IMR-90 (cell line): Measurements from ENCODE around the gene SLC25A22. TPM values are rescaled to one million over a fixed set of nuclear protein-coding genes. Genes with fewer than 3 reads are reported as not detected.

ENCODE experiments used
- ATAC-seq: fragments of 200-7000 bp; cut with Tn5 transposase; 2 replicates; pipeline ENCODE4 v1.9.1; 2020; ENCODE audit warnings: low read depth, mild to moderate bottlenecking, moderate library complexity
- BruUV-seq: library from RNA; stranded (reverse); fragments of 400-500 nt; replicated peaks from 2 replicates; lab custom pipeline; 2021; lab: Mats Ljungman, UMichigan
- CTCF ChIA-PET: fragments of 300-600 bp; formaldehyde crosslinking; extraction: SDS; loops from one replicate; lab custom pipeline; 2021; ENCODE audit warnings: antibody characterized with exemption; lab: Yijun Ruan, JAX
- POLR2A ChIA-PET: fragments of 300-600 bp; sonication (Branson Sonifier 250); formaldehyde crosslinking; loops from one replicate; lab custom pipeline; 2022; ENCODE audit warnings: antibody characterized with exemption; ENCODE audit not compliant: unreplicated experiment; lab: Charles Lee
- DNase-seq: peaks from one replicate; pipeline ENCODE4 v3.0.0; 2013
- H2AFZ ChIP-seq: replicated peaks from 2 replicates; pipeline ENCODE3; 2013; ENCODE audit warnings: low read length, mild to moderate bottlenecking; ENCODE audit not compliant: poor library complexity
- H2AK5ac ChIP-seq: 2 replicates; pipeline ENCODE4 v1.6.1; 2013; ENCODE audit warnings: low read depth, low read length, inconsistent platforms
- H2AK9ac ChIP-seq: replicated peaks from 2 replicates; pipeline ENCODE3; 2013; ENCODE audit warnings: mild to moderate bottlenecking, low read depth, low read length, moderate library complexity; ENCODE audit not compliant: poor library complexity
- H2BK120ac ChIP-seq: 2 replicates; pipeline ENCODE4 v1.6.1; 2013; ENCODE audit warnings: low read depth, low read length, inconsistent platforms
- H2BK15ac ChIP-seq: 3 replicates; pipeline ENCODE4 v1.6.1; 2013; ENCODE audit warnings: low read depth, low read length, inconsistent platforms
- H2BK20ac ChIP-seq: 2 replicates; pipeline ENCODE4 v1.6.1; 2013; ENCODE audit warnings: low read depth, mild to moderate bottlenecking, inconsistent platforms, low read length, moderate library complexity
- H2BK5ac ChIP-seq: 2 replicates; pipeline ENCODE4 v1.6.1; 2013; ENCODE audit warnings: mild to moderate bottlenecking, low read depth, low read length, inconsistent platforms; ENCODE audit not compliant: poor library complexity, severe bottlenecking
- H3K14ac ChIP-seq: replicated peaks from 2 replicates; pipeline ENCODE4 v1.6.1; 2013; ENCODE audit warnings: low read depth, low read length, inconsistent platforms
- H3K18ac ChIP-seq: 2 replicates; pipeline ENCODE4 v1.6.1; 2013; ENCODE audit warnings: low read depth, low read length, control low read depth
- H3K23ac ChIP-seq: 2 replicates; pipeline ENCODE4 v1.6.1; 2013; ENCODE audit warnings: low read depth, low read length, inconsistent platforms
- H3K27ac ChIP-seq: 2 replicates; pipeline ENCODE4 v1.5.1; 2013; ENCODE audit warnings: mild to moderate bottlenecking, control low read depth, low read length; ENCODE audit not compliant: insufficient read depth
- H3K27me3 ChIP-seq: 2 replicates; pipeline ENCODE4 v1.6.1; 2013; ENCODE audit warnings: low read length; ENCODE audit not compliant: control insufficient read depth, insufficient read depth
- H3K36me3 ChIP-seq: 2 replicates; pipeline ENCODE4 v1.6.1; 2013; ENCODE audit warnings: low read length, mixed read lengths; ENCODE audit not compliant: control insufficient read depth, insufficient read depth
- H3K4ac ChIP-seq: 2 replicates; pipeline ENCODE4 v1.6.1; 2013; ENCODE audit warnings: low read depth, low read length, inconsistent platforms
- H3K4me1 ChIP-seq: 2 replicates; pipeline ENCODE4 v1.6.1; 2013; ENCODE audit warnings: low read length, mixed read lengths; ENCODE audit not compliant: control insufficient read depth, insufficient read depth
- H3K4me2 ChIP-seq: 2 replicates; pipeline ENCODE4 v1.6.1; 2013; ENCODE audit warnings: low read depth, mild to moderate bottlenecking, control low read depth, low read length, moderate library complexity
- H3K4me3 ChIP-seq: 2 replicates; pipeline ENCODE4 v1.5.1; 2013; ENCODE audit warnings: low read depth, mild to moderate bottlenecking, control low read depth, low read length, moderate library complexity; ENCODE audit not compliant: insufficient read depth
- H3K56ac ChIP-seq: 2 replicates; pipeline ENCODE4 v1.6.1; 2013; ENCODE audit warnings: low read length, inconsistent platforms; ENCODE audit not compliant: insufficient read depth; ENCODE audit errors: extremely low read depth
- H3K79me1 ChIP-seq, 2 experiments: 2 replicates each; pipeline ENCODE4 v1.6.1; 2013; ENCODE audit warnings: low read length in 2 of 2, inconsistent platforms in 1 of 2, low read depth in 1 of 2
- H3K9ac ChIP-seq: 2 replicates; pipeline ENCODE4 v1.6.1; 2013; ENCODE audit warnings: low read depth, low read length, control low read depth
- H3K9me1 ChIP-seq: 2 replicates; pipeline ENCODE4 v1.6.1; 2013; ENCODE audit warnings: low read length, inconsistent platforms; ENCODE audit not compliant: insufficient read depth
- H3K9me3 ChIP-seq: 2 replicates; pipeline ENCODE4 v1.6.1; 2013; ENCODE audit warnings: low read length; ENCODE audit not compliant: control insufficient read depth, insufficient read depth
- H4K20me1 ChIP-seq: 2 replicates; pipeline ENCODE4 v1.6.1; 2013; ENCODE audit warnings: low read length, inconsistent platforms; ENCODE audit not compliant: insufficient read depth
- H4K5ac ChIP-seq: 2 replicates; pipeline ENCODE4 v1.6.1; 2013; ENCODE audit warnings: mild to moderate bottlenecking, low read depth, low read length, control low read depth
- H4K8ac ChIP-seq, 2 experiments: 2 replicates each; pipeline ENCODE4 v1.6.1; 2013; ENCODE audit warnings: low read depth in 2 of 2, low read length in 2 of 2, control low read depth in 1 of 2, inconsistent platforms in 1 of 2
- H4K91ac ChIP-seq: 2 replicates; pipeline ENCODE4 v1.6.1; 2013; ENCODE audit warnings: low read depth, low read length, inconsistent platforms; ENCODE audit not compliant: insufficient read depth
- BHLHE40 ChIP-seq: fragments of 150-350 bp; IDR thresholded peaks from 2 replicates; pipeline ENCODE4 v1.6.1; 2016; ENCODE audit warnings: mild to moderate bottlenecking, low read depth, low read length
- CEBPB ChIP-seq: IDR thresholded peaks from 2 replicates; pipeline ENCODE4 v1.6.1; 2012; ENCODE audit warnings: low read depth, low read length, improper control_type of control experiment
- CHD1 ChIP-seq: IDR thresholded peaks from 2 replicates; pipeline ENCODE4 v1.6.1; 2012; ENCODE audit warnings: low read depth, low read length, improper control_type of control experiment
- CTCF ChIP-seq: conservative IDR thresholded peaks from 2 replicates; pipeline ENCODE4 v1.5.1; 2012; ENCODE audit warnings: mild to moderate bottlenecking, low read depth, low read length, improper control_type of control experiment
- ELK1 ChIP-seq: fragments of 150-350 bp; IDR thresholded peaks from 2 replicates; pipeline ENCODE4 v1.6.1; 2016; ENCODE audit warnings: low read depth, mild to moderate bottlenecking, low read length, moderate library complexity, borderline replicate concordance
- FOS ChIP-seq: fragments of 150-350 bp; IDR thresholded peaks from 2 replicates; pipeline ENCODE4 v1.6.1; 2016; ENCODE audit warnings: low read depth, low read length
- MAFK ChIP-seq: IDR thresholded peaks from 2 replicates; pipeline ENCODE4 v1.6.1; 2012; ENCODE audit warnings: low read depth, low read length, improper control_type of control experiment
- NFE2L2 ChIP-seq: fragments of 150-350 bp; IDR thresholded peaks from 2 replicates; pipeline ENCODE4 v1.6.1; 2016; ENCODE audit warnings: low read depth, mild to moderate bottlenecking, low read length
- RAD21 ChIP-seq: IDR thresholded peaks from 2 replicates; pipeline ENCODE4 v1.6.1; 2012; ENCODE audit warnings: low read length, improper control_type of control experiment
- RCOR1 ChIP-seq: IDR thresholded peaks from 2 replicates; pipeline ENCODE4 v1.6.1; 2012; ENCODE audit warnings: mild to moderate bottlenecking, low read length, improper control_type of control experiment; ENCODE audit not compliant: insufficient replicate concordance
- RFX5 ChIP-seq: IDR thresholded peaks from 2 replicates; pipeline ENCODE4 v1.8.0; 2012; ENCODE audit warnings: low read depth, mild to moderate bottlenecking, low read length, moderate library complexity
- SMC3 ChIP-seq: fragments of 150-350 bp; IDR thresholded peaks from 2 replicates; pipeline ENCODE4 v1.6.1; 2016; ENCODE audit warnings: low read depth, mild to moderate bottlenecking, antibody characterized with exemption, low read length, moderate library complexity
- USF2 ChIP-seq: fragments of 150-350 bp; IDR thresholded peaks from 2 replicates; pipeline ENCODE4 v1.6.1; 2017; ENCODE audit warnings: mild to moderate bottlenecking, antibody characterized with exemption, low read length, low read depth
- WGBS, 2 experiments: methylation state at CpG; one replicate each; pipeline versions ENCODE4 v1.1.5 to v1.1.7; 2013; ENCODE audit warnings: missing lambda C conversion rate in 2 of 2; ENCODE audit not compliant: insufficient read length in 1 of 2; ENCODE audit errors: extremely low coverage in 2 of 2; 5-methylcytosine and 5-hydroxymethylcytosine counted together
- dilution Hi-C: fragments of 300-500 bp; cut with HindIII; formaldehyde crosslinking; loops from one replicate; pipeline ENCODE4 v1.14.3; 2018; ENCODE audit warnings: low sequenced_read_pairs; ENCODE audit not compliant: unreplicated experiment
- in situ Hi-C: fragments of 300-500 bp; cut with MboI; formaldehyde crosslinking; loops from 3 replicates; pipeline ENCODE4 v1.14.3; 2019; ENCODE audit warnings: low sequenced_read_pairs, inconsistent platforms, mixed read lengths
- intact Hi-C: fragments of 100-400 bp; cut with micrococcal nuclease; formaldehyde crosslinking; loops from 2 replicates; pipeline ENCODE4 v1.10.0; 2022
- polyA plus RNA-seq, 3 experiments: library from polyadenylated mRNA; depleted of rRNA; stranded (reverse); fragments of >200 nt; gene quantifications; 2 replicates each; pipeline ENCODE4 v1.2.3, GENCODE V29; 2012; ENCODE audit warnings: low replicate concordance in 1 of 3
- total RNA-seq: library from RNA; depleted of rRNA; stranded (reverse); fragments of >200 nt; gene quantifications from 2 replicates; pipeline ENCODE4 v1.2.3, GENCODE V29; 2012

The SLC25A22 gene
- total and polyA plus RNA-seq, 2 of the 4 experiments (the other 2 are of a cell fraction), result 8.2 to 41.3 TPM

- Histone ChIP-seq H3K4me2 (no peak overlapping the region), H3K9me3 (no peaks in the 10 kb centered on the region), H2AK5ac (no peak overlapping the region), H2AFZ (no peak overlapping the region), H3K27me3 (no peaks in the 10 kb centered on the region), H3K4ac (no peak overlapping the region; the same call in 1 of the 2 replicates), H3K9ac (no peak overlapping the region), H3K14ac (no peak overlapping the region), H3K56ac (no peak overlapping the region), H4K5ac (no peak overlapping the region), H3K18ac (no peak overlapping the region), H3K4me1 (peaks cover 13% of the 10 kb centered on the region), H3K36me3 (peaks cover 30% of the 10 kb centered on the region), H2BK5ac (no peak overlapping the region), H2BK15ac (no peak overlapping the region), H3K4me3 (no peak overlapping the region), H4K91ac (no peak overlapping the region), H2BK20ac (no peak overlapping the region), H3K27ac (no peak overlapping the region), H3K79me1 (peaks cover 26 to 41% of the 10 kb centered on the region in 2 experiments), H4K20me1 (peaks cover 40% of the 10 kb centered on the region), H2AK9ac (no peak overlapping the region), H3K23ac (no peak overlapping the region), H4K8ac (no peak overlapping the region), H2BK120ac (no peak overlapping the region), H3K9me1 (peaks cover 3% of the 10 kb centered on the region; the same call in 1 of the 2 replicates)
- intact Hi-C loops, result no loop called here
- in situ Hi-C loops, result no loop called here
- dilution Hi-C loops, result no loop called here
- no peak for TF ChIP-seq ELK1
- TF ChIP-seq RCOR1, result no peak
- TF ChIP-seq CTCF, result no peak
- no peak for TF ChIP-seq FOS
- no peak for TF ChIP-seq CHD1
- TF ChIP-seq CEBPB, result no peak
- TF ChIP-seq NFE2L2, result no peak
- TF ChIP-seq SMC3, result no peak
- TF ChIP-seq RAD21, result no peak
- no peak for TF ChIP-seq USF2
- no peak for TF ChIP-seq RFX5
- TF ChIP-seq BHLHE40, result no peak
- no peak for TF ChIP-seq MAFK
- CTCF ChIA-PET, result no interaction called here
- no TSS peak for BruUV-seq
- no peak for ATAC-seq
- 83% methylated on average over 2 of the region's 11 CpGs; no CpG with 5 or more reads in 1 of the 2 experiments for WGBS, 2 experiments
- DNase-seq, result no peak
- POLR2A ChIA-PET, result no interaction called here
Measured at GRCh38 chr11:815675-816432, 17.8 kb upstream of the SLC25A22 start.
